ENCODE results near the gene RDH16.

DNA sequence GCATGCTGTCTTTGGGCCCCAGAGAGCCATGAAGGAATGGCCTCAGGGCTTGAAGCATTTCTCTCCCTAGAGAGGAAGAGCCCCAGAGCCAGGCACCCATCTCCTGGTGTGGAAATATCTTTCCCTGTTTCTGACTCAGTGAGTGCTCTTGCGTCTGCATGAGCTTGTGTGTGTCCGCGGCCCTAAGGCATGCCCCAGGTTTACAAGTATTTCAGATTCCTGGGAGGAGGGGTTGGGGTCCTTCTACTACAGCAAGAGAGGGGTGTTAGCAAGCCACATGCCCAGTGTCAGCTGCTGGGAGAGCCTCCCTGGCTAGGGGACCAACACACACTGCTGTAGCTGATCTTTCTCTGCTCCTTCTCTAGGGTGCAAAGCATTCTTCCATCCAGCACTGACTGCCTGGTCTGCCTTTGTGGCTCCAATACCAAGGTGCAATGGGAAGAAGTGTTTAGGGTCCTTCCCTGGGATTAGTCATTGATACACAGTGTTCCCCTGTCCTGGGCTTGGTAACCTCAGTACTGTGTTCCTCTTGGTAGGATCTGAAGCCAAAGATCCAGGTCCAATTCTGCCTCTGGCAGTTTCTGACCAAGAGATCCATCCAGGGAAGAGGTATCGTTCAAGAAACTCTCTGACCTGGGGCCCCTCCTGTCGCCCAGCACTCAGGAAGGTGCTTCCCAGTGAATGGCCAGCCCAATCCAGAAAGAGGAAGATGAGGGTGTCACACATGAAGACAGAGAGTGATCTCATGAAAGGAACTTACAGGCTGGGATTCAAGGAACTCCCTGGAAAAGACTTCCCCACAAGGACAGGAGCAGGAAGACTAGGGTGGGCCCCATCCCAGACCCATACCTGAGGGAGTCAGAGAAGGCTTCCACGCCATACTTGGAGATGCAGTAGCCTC lies 3.1 kb downstream of the RDH16 start:
- TF ChIP-seq, protein P1, sequence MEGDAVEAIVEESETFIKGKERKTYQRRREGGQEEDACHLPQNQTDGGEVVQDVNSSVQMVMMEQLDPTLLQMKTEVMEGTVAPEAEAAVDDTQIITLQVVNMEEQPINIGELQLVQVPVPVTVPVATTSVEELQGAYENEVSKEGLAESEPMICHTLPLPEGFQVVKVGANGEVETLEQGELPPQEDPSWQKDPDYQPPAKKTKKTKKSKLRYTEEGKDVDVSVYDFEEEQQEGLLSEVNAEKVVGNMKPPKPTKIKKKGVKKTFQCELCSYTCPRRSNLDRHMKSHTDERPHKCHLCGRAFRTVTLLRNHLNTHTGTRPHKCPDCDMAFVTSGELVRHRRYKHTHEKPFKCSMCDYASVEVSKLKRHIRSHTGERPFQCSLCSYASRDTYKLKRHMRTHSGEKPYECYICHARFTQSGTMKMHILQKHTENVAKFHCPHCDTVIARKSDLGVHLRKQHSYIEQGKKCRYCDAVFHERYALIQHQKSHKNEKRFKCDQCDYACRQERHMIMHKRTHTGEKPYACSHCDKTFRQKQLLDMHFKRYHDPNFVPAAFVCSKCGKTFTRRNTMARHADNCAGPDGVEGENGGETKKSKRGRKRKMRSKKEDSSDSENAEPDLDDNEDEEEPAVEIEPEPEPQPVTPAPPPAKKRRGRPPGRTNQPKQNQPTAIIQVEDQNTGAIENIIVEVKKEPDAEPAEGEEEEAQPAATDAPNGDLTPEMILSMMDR (conservative IDR thresholded peaks at IDR 0.05; ENCODE audit: low read length) = no peak
- TF ChIP-seq EZH2phosphoT487 (IDR thresholded peaks at IDR 0.05; ENCODE audit: borderline replicate concordance) = no peak

Data from Loucy (cell line).